Uterus (tissue), 4 donors: ENCODE measurements around the gene CEACAM21. TPM values are rescaled to one million over a fixed set of nuclear protein-coding genes. Genes with fewer than 3 reads are reported as not detected.

ENCODE experiments used
- DNase-seq, 2 donors: peaks; one replicate each; pipeline ENCODE4 v3.0.0-alpha.2; 2019 to 2020
- H3K27ac ChIP-seq, 2 donors: fragments of 200-600 bp; sonication (generic); 1 replicate in 1 of 2; 2 replicates in 1 of 2; pipeline ENCODE4 v1.5.1; 2016 to 2018
- H3K27me3 ChIP-seq, 2 donors: fragments of 200-600 bp; sonication (generic); one replicate each; pipeline ENCODE4 v1.5.1; 2018 to 2019; ENCODE audit warnings: control low read depth in 1 of 2
- H3K36me3 ChIP-seq, 2 donors: fragments of 200-600 bp; sonication (generic); one replicate each; pipeline ENCODE4 v1.5.1; 2019; ENCODE audit warnings: control low read depth in 1 of 2
- H3K4me1 ChIP-seq, 2 donors: fragments of 200-600 bp; sonication (generic); one replicate each; pipeline ENCODE4 v1.5.1; 2018 to 2019; ENCODE audit warnings: control low read depth in 1 of 2
- H3K4me3 ChIP-seq, 2 donors: fragments of 200-600 bp; sonication (generic); 1 replicate in 1 of 2; 2 replicates in 1 of 2; pipeline ENCODE4 v1.5.1; 2018 to 2019; ENCODE audit warnings: mild to moderate bottlenecking in 1 of 2
- H3K9me3 ChIP-seq, 2 donors: fragments of 200-600 bp; sonication (generic); one replicate each; pipeline ENCODE4 v1.5.1; 2019; ENCODE audit warnings: control low read depth in 1 of 2
- POLR2A ChIP-seq, 2 donors: fragments of 450-650 bp; IDR thresholded peaks; one replicate each; pipeline ENCODE4 v1.6.1; 2016; ENCODE audit warnings: antibody characterized with exemption in 2 of 2, mild to moderate bottlenecking in 1 of 2, moderate library complexity in 1 of 2
- intact Hi-C: fragments of 100-400 bp; cut with DNase I; formaldehyde crosslinking; loops from one replicate; pipeline ENCODE4 v1.15.1; 2023; ENCODE audit warnings: low total_unique reads
- total RNA-seq, 4 donors: library from RNA; depleted of rRNA in 3 of 4; stranded (reverse); fragments of >200 nt in 3 of 4; gene quantifications; one replicate each; pipeline versions ENCODE4 v1.1.0 to v1.2.4, GENCODE V29; 2014 to 2023
- TF ChIP-seq, protein P1 (sequence below), 4 experiments: fragments of 200-600 bp in 2 of 4; fragments of 450-650 bp in 2 of 4; sonication (generic) in 2 of 4; IDR thresholded peaks; one replicate each; pipeline ENCODE4 v1.5.1; 2016 to 2019; ENCODE audit warnings: antibody characterized with exemption in 4 of 4, mild to moderate bottlenecking in 2 of 4, moderate library complexity in 1 of 4
- donor health status: DM: yes; HTN: yes; CAD: no.

Gene CEACAM21
- total RNA-seq, 4 donors from 2014 or later = 1.1 to 2.8 (median 2.6) TPM; not detected in 1

GRCh38 chr19:41597600-41598041 is 21.7 kb downstream of the CEACAM21 start:
- intact Hi-C loops = no loop called here
- TF ChIP-seq, protein P1, sequence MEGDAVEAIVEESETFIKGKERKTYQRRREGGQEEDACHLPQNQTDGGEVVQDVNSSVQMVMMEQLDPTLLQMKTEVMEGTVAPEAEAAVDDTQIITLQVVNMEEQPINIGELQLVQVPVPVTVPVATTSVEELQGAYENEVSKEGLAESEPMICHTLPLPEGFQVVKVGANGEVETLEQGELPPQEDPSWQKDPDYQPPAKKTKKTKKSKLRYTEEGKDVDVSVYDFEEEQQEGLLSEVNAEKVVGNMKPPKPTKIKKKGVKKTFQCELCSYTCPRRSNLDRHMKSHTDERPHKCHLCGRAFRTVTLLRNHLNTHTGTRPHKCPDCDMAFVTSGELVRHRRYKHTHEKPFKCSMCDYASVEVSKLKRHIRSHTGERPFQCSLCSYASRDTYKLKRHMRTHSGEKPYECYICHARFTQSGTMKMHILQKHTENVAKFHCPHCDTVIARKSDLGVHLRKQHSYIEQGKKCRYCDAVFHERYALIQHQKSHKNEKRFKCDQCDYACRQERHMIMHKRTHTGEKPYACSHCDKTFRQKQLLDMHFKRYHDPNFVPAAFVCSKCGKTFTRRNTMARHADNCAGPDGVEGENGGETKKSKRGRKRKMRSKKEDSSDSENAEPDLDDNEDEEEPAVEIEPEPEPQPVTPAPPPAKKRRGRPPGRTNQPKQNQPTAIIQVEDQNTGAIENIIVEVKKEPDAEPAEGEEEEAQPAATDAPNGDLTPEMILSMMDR (IDR thresholded peaks at IDR 0.05) = peak; percentile 64 to 75 (median 66)
- no peak for TF ChIP-seq POLR2A (IDR thresholded peaks at IDR 0.05)

DNA sequence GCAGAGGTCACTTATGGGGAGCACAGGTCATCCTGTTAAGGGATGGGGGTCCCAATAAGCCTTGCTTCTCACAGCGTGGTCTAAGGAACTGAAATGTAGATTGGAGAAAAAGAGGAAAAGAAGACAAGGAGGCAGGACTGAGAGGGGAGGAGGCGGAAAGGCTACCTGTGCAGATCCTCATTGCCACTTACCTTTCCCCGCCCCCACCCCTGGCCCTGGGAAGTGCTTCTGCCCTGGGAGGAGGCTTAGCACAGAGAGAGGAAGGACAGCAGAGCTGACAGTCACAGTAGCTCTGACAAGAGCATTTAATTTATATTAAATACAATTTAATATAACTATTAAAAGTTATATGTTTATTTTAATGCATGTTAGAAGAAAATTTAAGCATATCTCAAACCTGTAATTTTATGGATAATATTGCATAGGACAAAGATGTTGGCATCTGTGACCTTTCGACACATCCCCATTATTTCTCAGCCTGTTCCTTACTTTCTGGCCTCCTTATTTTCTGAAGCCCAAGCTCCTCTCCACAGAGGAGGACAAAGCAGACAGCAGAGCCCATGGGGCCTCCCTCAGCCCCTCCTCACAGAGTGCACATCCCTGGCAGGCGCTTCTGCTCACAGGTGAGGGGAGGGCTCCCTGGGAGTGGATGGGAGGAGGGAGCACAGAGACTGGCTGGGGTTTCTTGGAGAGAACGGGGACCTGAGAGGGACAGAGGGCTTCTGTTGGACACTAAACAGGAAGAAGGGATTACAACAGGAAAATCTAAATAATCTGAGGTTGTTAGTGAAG is 23.4 kb downstream of the CEACAM21 start:
- DNase-seq = no peak
- intact Hi-C loops = no loop called here
- TF ChIP-seq, protein P1 (IDR thresholded peaks at IDR 0.05) = no peak
- no peak for TF ChIP-seq POLR2A (IDR thresholded peaks at IDR 0.05)
- no peaks in the 10 kb centered on the region for H3K36me3 ChIP-seq
- no peaks in the 10 kb centered on the region for H3K27me3 ChIP-seq
- H3K27ac ChIP-seq = no peak overlapping the region
- H3K9me3 ChIP-seq = no peaks in the 10 kb centered on the region
- no peak overlapping the region for H3K4me3 ChIP-seq
- no peaks in the 10 kb centered on the region for H3K4me1 ChIP-seq

More at GRCh38 chr19:41597600-41598041, 21.7 kb downstream of the CEACAM21 start:
- Histone ChIP-seq H3K4me3 (no peak overlapping the region), H3K36me3 (no peaks in the 10 kb centered on the region), H3K9me3 (no peaks in the 10 kb centered on the region), H3K27ac (no peak overlapping the region), H3K27me3 (no peaks in the 10 kb centered on the region), H3K4me1 (no peaks in the 10 kb centered on the region)
- peak; percentile 29 to 43 for DNase-seq

GRCh38 chr19:41601771-41602170 is 25.8 kb downstream of the CEACAM21 start:
- Histone ChIP-seq H3K4me3 (no peak overlapping the region), H3K9me3 (no peaks in the 10 kb centered on the region), H3K36me3 (no peaks in the 10 kb centered on the region), H3K27me3 (no peaks in the 10 kb centered on the region), H3K4me1 (no peaks in the 10 kb centered on the region), H3K27ac (no peak overlapping the region)
- no peak for TF ChIP-seq POLR2A (IDR thresholded peaks at IDR 0.05)
- TF ChIP-seq, protein P1 (IDR thresholded peaks at IDR 0.05) = no peak
- DNase-seq = no peak
- intact Hi-C loops = no loop called here

DNA sequence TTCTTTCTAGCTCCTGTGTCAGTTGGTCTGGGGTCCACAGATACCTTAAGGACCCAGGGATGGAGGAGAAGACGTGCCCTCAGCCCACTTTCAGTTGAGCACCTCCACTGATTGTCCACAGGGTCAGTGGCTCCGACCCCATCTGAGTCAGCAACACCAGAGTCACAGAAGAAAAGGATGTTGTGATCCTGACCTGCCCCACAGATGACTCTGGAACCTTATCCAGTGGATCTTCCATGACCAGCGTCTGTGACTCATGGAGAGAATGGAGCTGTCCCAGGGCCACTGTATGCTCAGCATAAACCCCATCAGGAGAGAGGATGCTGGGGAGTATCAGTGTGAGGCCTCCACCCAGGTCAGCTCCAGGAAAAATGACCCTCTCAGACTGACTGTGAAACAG is 28.9 kb downstream of the CEACAM21 start:
- Histone ChIP-seq H3K36me3 (no peaks in the 10 kb centered on the region), H3K4me3 (no peak overlapping the region), H3K4me1 (no peaks in the 10 kb centered on the region), H3K27ac (no peak overlapping the region), H3K9me3 (no peaks in the 10 kb centered on the region), H3K27me3 (no peaks in the 10 kb centered on the region)
- no peak for DNase-seq
- intact Hi-C loops = no loop called here
- TF ChIP-seq POLR2A (IDR thresholded peaks at IDR 0.05) = no peak
- TF ChIP-seq, protein P1 (IDR thresholded peaks at IDR 0.05) = no peak

DNA sequence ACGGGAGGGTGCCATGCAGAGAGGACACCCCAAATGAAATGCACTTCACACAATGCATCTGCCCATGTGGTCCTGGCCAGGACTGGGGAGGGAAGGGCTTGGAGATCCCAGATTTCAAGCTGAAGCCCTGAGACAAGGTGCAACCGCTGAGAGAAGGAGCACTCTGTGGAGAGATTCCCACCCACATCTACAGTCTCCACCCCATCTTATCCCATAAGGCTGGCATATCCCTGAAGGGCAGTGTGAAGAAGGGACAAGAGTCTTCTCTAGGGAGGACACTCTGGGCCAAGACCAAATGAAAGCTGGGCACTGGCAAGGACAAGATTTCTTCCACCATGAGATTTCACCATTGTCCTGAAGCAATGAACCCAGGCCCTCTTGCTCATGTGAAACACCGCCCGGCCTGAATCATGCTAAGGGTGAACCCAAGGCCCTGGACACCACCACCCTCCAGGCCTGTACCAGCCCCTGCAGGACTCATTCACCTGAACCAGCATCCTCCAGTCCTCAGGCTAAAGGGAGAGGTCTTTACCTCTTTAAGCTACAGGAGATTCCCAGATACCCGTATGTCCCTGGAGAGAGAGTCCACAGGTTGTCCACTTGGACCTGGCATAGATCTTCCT is 30.4 kb downstream of the CEACAM21 start:
- Histone ChIP-seq H3K27me3 (no peaks in the 10 kb centered on the region), H3K4me1 (no peaks in the 10 kb centered on the region), H3K9me3 (no peaks in the 10 kb centered on the region), H3K27ac (no peak overlapping the region), H3K4me3 (no peak overlapping the region), H3K36me3 (no peaks in the 10 kb centered on the region)
- DNase-seq = no peak
- no peak for TF ChIP-seq POLR2A (IDR thresholded peaks at IDR 0.05)
- TF ChIP-seq, protein P1 (IDR thresholded peaks at IDR 0.05) = no peak
- intact Hi-C loops = no loop called here
